Suprapubic skin (tissue), 3 donors: Measurements from ENCODE around the gene CACNA2D1.

Source experiments
- POLR2AphosphoS5 ChIP-seq, 3 donors: sonication (generic); formaldehyde crosslinking; IDR thresholded peaks; one replicate each; pipeline ENCODE4 v1.6.1; 2017; ENCODE audit warnings: antibody characterized with exemption in 3 of 3
- TF ChIP-seq, protein P1 (sequence below), 2 donors: fragments of 200-600 bp in 1 of 2; fragments of 450-650 bp in 1 of 2; sonication (generic) in 1 of 2; IDR thresholded peaks; one replicate each; pipeline ENCODE4 v1.5.1; 2016 to 2019; ENCODE audit warnings: antibody characterized with exemption in 2 of 2, mild to moderate bottlenecking in 1 of 2, moderate library complexity in 1 of 2

DNA sequence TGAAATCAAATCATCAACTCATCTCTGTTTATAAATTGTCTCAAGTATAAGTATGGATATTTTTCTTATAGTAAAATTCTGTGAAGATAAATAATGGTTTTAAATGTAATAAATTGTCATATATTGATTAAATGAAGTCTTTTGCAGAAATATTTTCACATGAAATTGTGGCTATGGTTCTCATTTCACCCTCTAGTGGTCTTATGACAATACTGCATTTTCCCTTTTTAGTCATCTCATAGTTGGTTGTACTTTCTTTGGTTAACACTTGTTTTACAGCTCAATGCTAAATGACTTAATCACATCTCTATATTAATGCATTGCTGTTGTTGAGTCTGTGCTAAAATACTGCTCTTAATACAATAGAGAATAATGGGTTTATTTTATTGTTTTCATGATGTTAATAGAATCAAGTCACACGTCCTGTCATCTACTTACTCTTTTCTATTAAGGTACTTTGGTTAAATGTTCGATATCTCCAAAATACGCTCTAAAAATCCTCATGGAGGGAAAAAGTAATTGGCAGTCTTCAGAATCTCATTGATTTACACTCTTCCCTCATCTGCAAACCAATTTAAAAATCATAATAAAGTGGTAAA is 38.0 kb upstream of the CACNA2D1 start:
- TF ChIP-seq, protein P1, sequence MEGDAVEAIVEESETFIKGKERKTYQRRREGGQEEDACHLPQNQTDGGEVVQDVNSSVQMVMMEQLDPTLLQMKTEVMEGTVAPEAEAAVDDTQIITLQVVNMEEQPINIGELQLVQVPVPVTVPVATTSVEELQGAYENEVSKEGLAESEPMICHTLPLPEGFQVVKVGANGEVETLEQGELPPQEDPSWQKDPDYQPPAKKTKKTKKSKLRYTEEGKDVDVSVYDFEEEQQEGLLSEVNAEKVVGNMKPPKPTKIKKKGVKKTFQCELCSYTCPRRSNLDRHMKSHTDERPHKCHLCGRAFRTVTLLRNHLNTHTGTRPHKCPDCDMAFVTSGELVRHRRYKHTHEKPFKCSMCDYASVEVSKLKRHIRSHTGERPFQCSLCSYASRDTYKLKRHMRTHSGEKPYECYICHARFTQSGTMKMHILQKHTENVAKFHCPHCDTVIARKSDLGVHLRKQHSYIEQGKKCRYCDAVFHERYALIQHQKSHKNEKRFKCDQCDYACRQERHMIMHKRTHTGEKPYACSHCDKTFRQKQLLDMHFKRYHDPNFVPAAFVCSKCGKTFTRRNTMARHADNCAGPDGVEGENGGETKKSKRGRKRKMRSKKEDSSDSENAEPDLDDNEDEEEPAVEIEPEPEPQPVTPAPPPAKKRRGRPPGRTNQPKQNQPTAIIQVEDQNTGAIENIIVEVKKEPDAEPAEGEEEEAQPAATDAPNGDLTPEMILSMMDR (IDR thresholded peaks at IDR 0.05), result peak; percentile 25 to 64
- no peak for TF ChIP-seq POLR2AphosphoS5 (IDR thresholded peaks at IDR 0.05)
